GM12872 (cell line): ENCODE results near the gene CDH9.

Experiments
- TF ChIP-seq, protein P1 (sequence below): IDR thresholded peaks from 3 replicates; pipeline ENCODE4 v1.5.1; 2011; ENCODE audit warnings: low read depth, mild to moderate bottlenecking, low read length, moderate library complexity; ENCODE audit not compliant: insufficient read depth

CDH9 gene

DNA sequence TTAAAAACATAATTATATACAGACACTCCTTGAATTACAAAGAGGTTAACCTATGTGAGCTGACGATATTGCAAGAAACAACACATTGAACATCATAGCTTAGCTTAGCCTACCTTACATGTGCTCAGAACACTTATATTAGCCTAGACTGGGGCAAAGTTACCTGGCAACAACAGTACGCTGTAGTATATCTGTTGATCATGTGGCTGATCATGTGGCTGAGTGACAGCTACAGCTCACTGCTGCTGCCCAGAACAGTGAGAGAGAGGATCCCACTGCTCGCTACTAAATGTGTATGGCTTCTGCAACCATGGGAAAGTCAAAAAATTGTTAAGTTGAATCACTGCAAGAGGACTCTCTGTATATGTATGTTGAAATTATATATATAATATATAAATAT lies 169.9 kb downstream of the CDH9 start:
- TF ChIP-seq, protein P1, sequence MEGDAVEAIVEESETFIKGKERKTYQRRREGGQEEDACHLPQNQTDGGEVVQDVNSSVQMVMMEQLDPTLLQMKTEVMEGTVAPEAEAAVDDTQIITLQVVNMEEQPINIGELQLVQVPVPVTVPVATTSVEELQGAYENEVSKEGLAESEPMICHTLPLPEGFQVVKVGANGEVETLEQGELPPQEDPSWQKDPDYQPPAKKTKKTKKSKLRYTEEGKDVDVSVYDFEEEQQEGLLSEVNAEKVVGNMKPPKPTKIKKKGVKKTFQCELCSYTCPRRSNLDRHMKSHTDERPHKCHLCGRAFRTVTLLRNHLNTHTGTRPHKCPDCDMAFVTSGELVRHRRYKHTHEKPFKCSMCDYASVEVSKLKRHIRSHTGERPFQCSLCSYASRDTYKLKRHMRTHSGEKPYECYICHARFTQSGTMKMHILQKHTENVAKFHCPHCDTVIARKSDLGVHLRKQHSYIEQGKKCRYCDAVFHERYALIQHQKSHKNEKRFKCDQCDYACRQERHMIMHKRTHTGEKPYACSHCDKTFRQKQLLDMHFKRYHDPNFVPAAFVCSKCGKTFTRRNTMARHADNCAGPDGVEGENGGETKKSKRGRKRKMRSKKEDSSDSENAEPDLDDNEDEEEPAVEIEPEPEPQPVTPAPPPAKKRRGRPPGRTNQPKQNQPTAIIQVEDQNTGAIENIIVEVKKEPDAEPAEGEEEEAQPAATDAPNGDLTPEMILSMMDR = no peak

DNA sequence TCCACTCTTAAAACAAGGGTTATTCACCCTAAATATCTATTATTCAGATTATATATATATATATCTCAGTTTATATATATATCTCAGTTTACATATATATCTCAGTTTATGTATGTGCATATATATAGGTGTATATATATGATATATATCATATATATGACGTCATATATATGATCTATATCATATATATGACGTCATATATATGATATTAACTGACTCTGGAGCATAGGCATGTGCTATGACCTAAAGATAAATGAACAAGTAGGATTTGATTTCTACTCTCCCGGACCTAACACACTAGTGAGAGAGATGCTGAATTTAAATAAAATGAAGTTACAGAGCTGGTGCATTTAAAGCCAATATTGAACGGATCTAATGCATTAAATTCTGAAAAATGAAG lies 174.3 kb downstream of the CDH9 start:
- TF ChIP-seq, protein P1 = no peak

DNA sequence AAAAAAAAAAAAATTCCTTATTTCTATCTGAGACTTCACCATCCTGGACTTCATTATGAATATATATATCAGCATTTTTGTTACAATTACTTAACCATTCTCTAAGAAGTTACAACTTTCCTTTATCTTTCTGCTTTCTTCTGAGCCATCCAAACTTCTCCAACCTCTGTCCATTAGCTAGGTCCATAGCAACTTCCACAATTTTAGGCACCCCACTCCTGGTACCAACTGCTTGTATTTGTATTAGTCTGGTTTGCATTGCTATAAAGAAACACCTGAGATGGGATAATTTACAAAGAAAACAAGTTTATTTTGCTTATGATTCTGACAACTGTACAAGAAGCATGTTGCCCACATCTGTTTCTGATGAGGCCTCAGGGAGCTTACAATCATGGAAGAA lies 182.1 kb downstream of the CDH9 start:
- TF ChIP-seq, protein P1 = no peak

DNA sequence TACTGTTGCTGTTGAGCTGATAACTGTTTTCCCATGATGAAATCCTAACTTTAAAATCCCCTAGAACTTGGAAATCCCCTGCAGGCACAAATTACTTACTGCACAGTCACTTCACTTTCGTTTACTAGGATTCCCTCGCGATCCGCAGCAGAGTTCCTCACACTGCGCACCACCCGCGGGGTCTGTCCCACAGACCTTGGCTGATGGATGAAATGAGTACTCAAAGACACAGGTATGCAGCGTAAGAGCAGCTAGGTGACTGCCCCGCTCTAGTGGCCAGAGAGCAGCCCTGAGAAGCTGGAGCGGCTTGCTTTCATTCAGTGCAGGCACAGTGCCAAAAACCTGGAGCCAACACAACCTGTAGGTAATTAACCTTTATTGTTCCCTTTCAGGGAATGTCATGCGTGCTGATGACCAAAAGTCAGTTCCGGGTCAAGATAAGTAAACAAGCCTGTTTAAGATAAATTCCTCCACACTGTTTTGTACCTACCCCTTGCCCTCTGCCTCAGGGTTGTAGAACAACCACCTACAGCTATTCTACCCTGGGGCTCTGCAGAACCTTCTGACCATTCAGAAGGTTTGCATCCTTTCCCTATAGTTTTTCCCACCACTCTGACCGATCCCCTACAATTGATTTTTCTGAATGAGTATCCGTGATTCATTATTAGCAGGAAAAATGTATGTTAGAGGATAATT lies 191.2 kb downstream of the CDH9 start:
- TF ChIP-seq, protein P1 = no peak

DNA sequence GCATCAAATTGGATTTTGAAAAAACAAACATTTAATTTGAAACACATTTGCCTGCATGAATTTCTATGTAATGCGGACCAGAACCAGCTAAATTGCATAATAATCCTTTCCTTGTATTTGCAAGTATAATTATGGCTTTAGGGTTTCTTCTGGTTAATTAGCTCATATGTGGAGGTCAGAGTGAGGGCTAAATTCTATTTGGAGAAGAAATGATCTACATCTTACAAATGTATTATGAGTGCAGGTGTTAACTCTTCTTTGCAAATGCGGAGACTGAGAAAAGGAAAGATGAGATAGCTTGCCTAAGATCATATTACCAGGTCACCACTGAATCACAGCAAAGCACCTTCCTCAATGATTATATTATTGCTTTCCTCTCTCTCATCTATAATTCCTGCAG lies 194.7 kb downstream of the CDH9 start:
- TF ChIP-seq, protein P1 = no peak

DNA sequence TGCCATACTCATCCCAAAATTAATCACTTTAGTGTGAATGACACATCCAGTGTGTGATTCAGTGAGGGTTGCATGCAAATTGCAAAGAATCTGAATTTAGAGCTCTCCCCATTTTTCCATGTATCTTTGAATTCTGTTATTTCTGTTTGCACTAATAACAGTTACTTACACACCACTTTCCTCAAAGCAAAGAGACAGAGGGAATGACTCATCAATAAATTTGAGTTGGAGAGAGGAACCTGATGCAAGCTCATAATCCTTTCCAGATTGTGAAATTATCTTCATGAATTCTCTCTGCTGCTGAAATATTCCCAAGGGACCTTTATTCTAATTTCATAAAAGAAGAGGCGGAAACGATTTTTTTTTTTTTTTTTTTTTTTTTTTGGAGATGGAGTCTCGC lies 204.8 kb downstream of the CDH9 start:
- TF ChIP-seq, protein P1 = no peak
